ENCODE data around the gene HIGD1A. TPM values are rescaled to one million over a fixed set of nuclear protein-coding genes. Genes with fewer than 3 reads are reported as not detected.

HIGD1A gene
- total RNA-seq, 4 donors from 2014 or later: 123 to 156 (median 139) TPM

GRCh38 chr3:42758126-42758525 is 46.2 kb downstream of the HIGD1A start:
- H3K27me3 ChIP-seq: no peaks in the 10 kb centered on the region
- H3K9me3 ChIP-seq: no peaks in the 10 kb centered on the region
- DNase-seq: no peak
- no peaks in the 10 kb centered on the region for H3K36me3 ChIP-seq
- H3K4me1 ChIP-seq: peaks cover 0 to 11% of the 10 kb centered on the region in 2 donors
- no peak overlapping the region for H3K4me3 ChIP-seq
- TF ChIP-seq CTCF (IDR thresholded peaks at IDR 0.05 in 4 of 5, conservative IDR thresholded peaks at IDR 0.05 in 1 of 5): no peak
- ATAC-seq: no peak
- intact Hi-C loops (cut with DNase I; ENCODE audit: low total_unique reads) (no loop called here), in situ Hi-C loops (cut with MboI; ENCODE audit: low sequenced_read_pairs in 4 of 4) (no loop called here)
- no peak overlapping the region for H3K27ac ChIP-seq

DNA sequence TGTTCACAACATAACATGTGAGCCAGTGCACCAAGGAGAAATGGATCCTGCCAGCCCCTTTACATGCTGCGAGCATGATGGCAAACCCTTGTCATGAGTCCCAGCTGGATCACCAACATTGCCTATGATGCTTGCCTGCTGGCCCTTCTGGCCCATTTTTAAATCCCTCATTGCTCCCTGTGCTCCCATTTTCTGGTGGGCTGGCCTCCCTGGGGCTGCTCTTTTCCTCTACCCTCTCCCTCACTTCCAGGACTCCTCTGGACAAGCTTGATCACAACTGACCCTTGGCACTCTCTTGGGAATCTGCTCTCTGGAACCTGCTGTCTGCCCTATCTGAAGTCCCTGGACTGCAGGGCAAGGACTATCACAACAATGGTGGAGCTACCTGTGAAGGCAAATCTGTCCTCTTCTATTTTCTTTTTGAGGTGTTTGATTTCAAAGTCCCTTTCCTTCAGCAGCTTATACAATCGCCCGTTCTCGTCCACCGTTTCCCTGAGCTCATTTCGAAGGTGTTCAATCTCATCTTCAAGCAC is 47.5 kb downstream of the HIGD1A start:
- no peaks in the 10 kb centered on the region for H3K27me3 ChIP-seq
- H3K4me3 ChIP-seq: no peak overlapping the region
- no peak for TF ChIP-seq POLR2A (IDR thresholded peaks at IDR 0.05)
- no peak for TF ChIP-seq CTCF (IDR thresholded peaks at IDR 0.05 in 4 of 5, conservative IDR thresholded peaks at IDR 0.05 in 1 of 5)
- H3K36me3 ChIP-seq: no peaks in the 10 kb centered on the region
- H3K9me3 ChIP-seq: no peaks in the 10 kb centered on the region
- intact Hi-C loops (cut with DNase I; ENCODE audit: low total_unique reads) (no loop called here), in situ Hi-C loops (cut with MboI; ENCODE audit: low sequenced_read_pairs in 4 of 4) (no loop called here)
- H3K4me1 ChIP-seq: peaks cover 0 to 7% of the 10 kb centered on the region in 2 donors
- DNase-seq (no peak), ATAC-seq (no peak)
- H3K27ac ChIP-seq: no peak overlapping the region

GRCh38 chr3:42755681-42756578 is 48.4 kb downstream of the HIGD1A start:
- peaks cover 0 to 2% of the 10 kb centered on the region in 2 donors for H3K4me1 ChIP-seq
- intact Hi-C loops (cut with DNase I; ENCODE audit: low total_unique reads): no loop called here
- no peak for DNase-seq
- no peaks in the 10 kb centered on the region for H3K27me3 ChIP-seq
- no peaks in the 10 kb centered on the region for H3K9me3 ChIP-seq
- ATAC-seq: peak; percentile 53 to 55
- H3K4me3 ChIP-seq: no peak overlapping the region
- no peak overlapping the region for H3K27ac ChIP-seq
- TF ChIP-seq POLR2A (IDR thresholded peaks at IDR 0.05): no peak
- TF ChIP-seq CTCF (IDR thresholded peaks at IDR 0.05 in 4 of 5, conservative IDR thresholded peaks at IDR 0.05 in 1 of 5): peak in 3 of 5 experiments; percentile 28 to 50 (median 45)
- in situ Hi-C loops (cut with MboI; ENCODE audit: low sequenced_read_pairs in 4 of 4): no loop called here
- no peaks in the 10 kb centered on the region for H3K36me3 ChIP-seq

- no peak for DNase-seq
- Histone ChIP-seq H3K4me1 (no peaks in the 10 kb centered on the region), H3K27ac (no peak overlapping the region), H3K36me3 (no peaks in the 10 kb centered on the region), H3K27me3 (no peaks in the 10 kb centered on the region), H3K9me3 (no peaks in the 10 kb centered on the region), H3K4me3 (no peak overlapping the region)
- intact Hi-C loops (cut with DNase I; ENCODE audit: low total_unique reads) (no loop called here), in situ Hi-C loops (cut with MboI; ENCODE audit: low sequenced_read_pairs in 4 of 4) (no loop called here)
- no peak for TF ChIP-seq CTCF (IDR thresholded peaks at IDR 0.05 in 4 of 5, conservative IDR thresholded peaks at IDR 0.05 in 1 of 5)
- no peak for TF ChIP-seq POLR2A (IDR thresholded peaks at IDR 0.05)
- no peak for ATAC-seq
These were observed 50.5 kb downstream of the HIGD1A start for GRCh38 chr3:42753757-42754156.

All from gastrocnemius medialis (tissue), 4 donors.